Chondrocyte (in vitro differentiated cells): ENCODE results near the gene RCAN2. TPM values are rescaled to one million over a fixed set of nuclear protein-coding genes. Genes with fewer than 3 reads are reported as not detected.

Experiments used
- DNase-seq: peaks from one replicate; pipeline ENCODE4 v3.0.0; 2021; ENCODE audit warnings: mixed read lengths, low spot score
- H3K27ac Mint-ChIP-seq: one replicate; pipeline ENCODE4 v1.8.0; 2021; ENCODE audit warnings: mild to moderate bottlenecking, moderate library complexity, mixed read lengths; ENCODE audit not compliant: unreplicated experiment
- H3K27me3 Mint-ChIP-seq: 2 replicates; pipeline ENCODE4 v1.8.0; 2021; ENCODE audit warnings: low read depth, mixed read lengths
- H3K36me3 Mint-ChIP-seq: 2 replicates; pipeline ENCODE4 v1.8.0; 2021; ENCODE audit warnings: low read depth, mixed read lengths
- H3K4me1 Mint-ChIP-seq: 2 replicates; pipeline ENCODE4 v1.8.0; 2021; ENCODE audit warnings: low read depth, mild to moderate bottlenecking, mixed read lengths
- H3K4me3 Mint-ChIP-seq: one replicate; pipeline ENCODE4 v1.8.0; 2021; ENCODE audit warnings: mild to moderate bottlenecking, moderate library complexity, mixed read lengths; ENCODE audit not compliant: unreplicated experiment
- H3K9me3 Mint-ChIP-seq: 2 replicates; pipeline ENCODE4 v1.8.0; 2021; ENCODE audit warnings: low read depth, mixed read lengths
- CTCF ChIP-seq: fragments of 200-600 bp; sonication (generic); IDR thresholded peaks from 2 replicates; pipeline ENCODE4 v1.5.0; 2021; ENCODE audit warnings: antibody characterized with exemption, mild to moderate bottlenecking, moderate library complexity
- total RNA-seq: library from RNA; stranded (reverse); gene quantifications from 3 replicates; pipeline ENCODE4 v1.2.1, GENCODE V29; 2021

The RCAN2 gene
- total RNA-seq, 1 donor from 2014 or later: 23.8 TPM

GRCh38 chr6:46271728-46272127 is 219.5 kb downstream of the RCAN2 start:
- Mint-ChIP-seq H3K36me3 (no peaks in the 10 kb centered on the region), H3K27me3 (no peaks in the 10 kb centered on the region), H3K4me1 (no peaks in the 10 kb centered on the region), H3K9me3 (no peaks in the 10 kb centered on the region), H3K4me3 (no peak overlapping the region), H3K27ac (no peak overlapping the region)
- no peak for DNase-seq
- no peak for TF ChIP-seq CTCF

- Mint-ChIP-seq H3K4me1 (no peaks in the 10 kb centered on the region), H3K9me3 (no peaks in the 10 kb centered on the region), H3K4me3 (no peak overlapping the region), H3K27me3 (no peaks in the 10 kb centered on the region), H3K27ac (no peak overlapping the region), H3K36me3 (no peaks in the 10 kb centered on the region)
- no peak for TF ChIP-seq CTCF
- no peak for DNase-seq
These were observed 220.1 kb downstream of the RCAN2 start for GRCh38 chr6:46271107-46271506.

DNA sequence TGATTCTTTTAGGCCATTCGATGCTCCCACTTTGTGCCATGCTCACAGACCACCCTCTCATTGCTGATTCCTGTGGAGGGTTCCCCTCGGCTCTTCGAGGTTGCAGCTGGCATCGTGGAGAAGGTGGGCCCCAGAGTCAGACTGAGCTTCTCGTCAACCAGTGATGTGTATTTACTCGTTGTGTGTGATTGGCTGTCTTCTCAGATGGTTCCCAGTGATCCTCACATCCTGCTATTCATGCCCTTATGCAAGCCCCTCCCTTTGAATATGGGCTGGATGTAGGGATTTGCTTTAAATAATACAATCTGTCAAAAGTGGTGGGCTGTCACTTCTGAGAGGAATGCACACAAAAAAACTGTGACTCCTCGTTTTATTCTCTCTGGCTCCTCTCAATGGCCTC is 220.9 kb downstream of the RCAN2 start:
- no peak for DNase-seq
- no peak overlapping the region for H3K4me3 Mint-ChIP-seq
- no peaks in the 10 kb centered on the region for H3K36me3 Mint-ChIP-seq
- TF ChIP-seq CTCF: no peak
- H3K27me3 Mint-ChIP-seq: no peaks in the 10 kb centered on the region
- H3K9me3 Mint-ChIP-seq: no peaks in the 10 kb centered on the region
- H3K4me1 Mint-ChIP-seq: no peaks in the 10 kb centered on the region
- H3K27ac Mint-ChIP-seq: no peak overlapping the region

DNA sequence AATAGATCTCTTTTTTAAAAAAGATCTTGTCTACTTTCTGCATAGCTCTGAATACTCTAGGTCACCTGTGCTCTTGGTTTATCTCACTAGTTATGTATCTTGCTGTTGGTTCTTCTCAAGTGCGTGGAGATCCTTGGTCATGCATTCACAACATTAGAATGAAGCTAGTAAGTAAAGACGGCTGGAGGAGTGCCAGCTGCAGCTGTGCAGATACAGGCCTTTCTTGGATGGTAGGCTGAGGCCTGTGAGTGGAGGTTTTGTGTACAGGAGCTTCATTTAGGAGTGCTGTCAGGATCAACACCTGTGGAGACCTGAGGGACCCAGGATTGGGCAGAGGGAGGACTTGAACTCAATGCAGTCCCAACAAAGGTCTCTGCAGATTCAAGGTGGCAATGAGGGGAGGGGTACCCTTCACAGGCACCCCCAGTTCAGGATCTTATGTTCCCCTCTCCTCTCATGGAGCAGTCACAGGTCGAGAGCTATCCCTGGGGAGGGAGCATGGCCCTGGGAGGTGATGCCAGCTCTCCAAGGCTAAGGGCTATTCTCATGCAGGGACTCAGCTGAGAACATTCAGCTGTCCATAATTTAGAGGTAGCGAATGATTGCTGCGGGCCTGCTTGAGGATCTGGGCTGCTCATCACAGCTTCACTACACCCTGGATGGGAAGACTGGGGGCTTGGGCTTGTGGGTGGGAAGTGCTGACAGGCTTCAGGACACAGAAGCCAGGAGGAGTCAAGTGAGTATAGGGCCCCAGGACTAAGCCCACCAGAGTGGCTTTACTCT is 221.6 kb downstream of the RCAN2 start:
- Mint-ChIP-seq H3K4me1 (no peaks in the 10 kb centered on the region), H3K9me3 (no peaks in the 10 kb centered on the region), H3K27me3 (no peaks in the 10 kb centered on the region), H3K36me3 (no peaks in the 10 kb centered on the region), H3K4me3 (no peak overlapping the region), H3K27ac (no peak overlapping the region)
- TF ChIP-seq CTCF: no peak
- no peak for DNase-seq

GRCh38 chr6:46267515-46267914 is 223.7 kb downstream of the RCAN2 start:
- no peak for DNase-seq
- Mint-ChIP-seq H3K36me3 (no peaks in the 10 kb centered on the region), H3K4me3 (no peak overlapping the region), H3K27me3 (no peaks in the 10 kb centered on the region), H3K27ac (no peak overlapping the region), H3K4me1 (no peaks in the 10 kb centered on the region), H3K9me3 (no peaks in the 10 kb centered on the region)
- TF ChIP-seq CTCF: no peak
